ENCODE measurements around the gene LARGE1. TPM values are rescaled to one million over a fixed set of nuclear protein-coding genes. Genes with fewer than 3 reads are reported as not detected.

The LARGE1 gene
- total RNA-seq, 1 experiment from 2014 or later, result 5.2 TPM

- POLR2A ChIA-PET, result no interaction called here
- Mint-ChIP-seq H3K27me3 (ENCODE audit: insufficient read depth, unreplicated experiment) (no peaks in the 10 kb centered on the region), H3K36me3 (ENCODE audit: insufficient read depth, unreplicated experiment) (no peaks in the 10 kb centered on the region), H3K27ac (ENCODE audit: low read depth, unreplicated experiment) (no peak overlapping the region), H3K4me3 (ENCODE audit: unreplicated experiment) (no peak overlapping the region), H3K4me1 (ENCODE audit: insufficient read depth, unreplicated experiment) (peaks cover 6% of the 10 kb centered on the region), H3K9me3 (ENCODE audit: unreplicated experiment) (no peaks in the 10 kb centered on the region)
- TF ChIP-seq CTCF (IDR thresholded peaks at IDR 0.05; ENCODE audit: unreplicated experiment), result no peak
- no peak for DNase-seq (ENCODE audit: unreplicated experiment)
- intact Hi-C loops (cut with micrococcal nuclease), result no loop called here
- BruUV-seq (replicated peaks), result no TSS peak
- CTCF ChIA-PET, result interaction anchor here (1.0 to 1.5 kb wide), 2 partner anchors 15 to 269 kb away, joined by 3 read pairs; no protein-coding TSS in a partner anchor
Measured at GRCh38 chr22:33653532-33654063, 266.7 kb downstream of the LARGE1 start.

- intact Hi-C loops (cut with micrococcal nuclease), result no loop called here
- no peak for DNase-seq (ENCODE audit: unreplicated experiment)
- no peak overlapping the region for H3K4me3 Mint-ChIP-seq (ENCODE audit: unreplicated experiment)
- H3K9me3 Mint-ChIP-seq (ENCODE audit: unreplicated experiment), result no peaks in the 10 kb centered on the region
- TF ChIP-seq CTCF (IDR thresholded peaks at IDR 0.05; ENCODE audit: unreplicated experiment), result no peak
- ChIA-PET POLR2A (no interaction called here), CTCF (interaction anchor here (1.5 kb wide), 1 partner anchor 270 kb away, joined by 3 read pairs; no protein-coding TSS in a partner anchor)
- no peaks in the 10 kb centered on the region for H3K36me3 Mint-ChIP-seq (ENCODE audit: insufficient read depth, unreplicated experiment)
- H3K27ac Mint-ChIP-seq (ENCODE audit: low read depth, unreplicated experiment), result no peak overlapping the region
- peaks cover 6% of the 10 kb centered on the region for H3K4me1 Mint-ChIP-seq (ENCODE audit: insufficient read depth, unreplicated experiment)
- BruUV-seq (replicated peaks), result no TSS peak
- H3K27me3 Mint-ChIP-seq (ENCODE audit: insufficient read depth, unreplicated experiment), result no peaks in the 10 kb centered on the region
Measured at GRCh38 chr22:33652615-33653014, 267.7 kb downstream of the LARGE1 start.

GRCh38 chr22:33650244-33650643 is 270.0 kb downstream of the LARGE1 start:
- BruUV-seq (replicated peaks), result no TSS peak
- CTCF ChIA-PET, result no interaction called here

GRCh38 chr22:33648478-33648877 is 271.8 kb downstream of the LARGE1 start:
- intact Hi-C loops (cut with micrococcal nuclease), result no loop called here
- TF ChIP-seq CTCF (IDR thresholded peaks at IDR 0.05; ENCODE audit: unreplicated experiment), result no peak
- H3K27me3 Mint-ChIP-seq (ENCODE audit: insufficient read depth, unreplicated experiment), result no peaks in the 10 kb centered on the region
- no peak overlapping the region for H3K27ac Mint-ChIP-seq (ENCODE audit: low read depth, unreplicated experiment)
- no peak overlapping the region for H3K4me3 Mint-ChIP-seq (ENCODE audit: unreplicated experiment)
- peaks cover 6% of the 10 kb centered on the region for H3K4me1 Mint-ChIP-seq (ENCODE audit: insufficient read depth, unreplicated experiment)
- no peak for DNase-seq (ENCODE audit: unreplicated experiment)
- POLR2A ChIA-PET, result no interaction called here
- no peaks in the 10 kb centered on the region for H3K36me3 Mint-ChIP-seq (ENCODE audit: insufficient read depth, unreplicated experiment)
- H3K9me3 Mint-ChIP-seq (ENCODE audit: unreplicated experiment), result peaks cover 12% of the 10 kb centered on the region
- CTCF ChIA-PET, result no interaction called here
- BruUV-seq (replicated peaks), result no TSS peak

More at GRCh38 chr22:33650244-33650643, 270.0 kb downstream of the LARGE1 start:
- no peaks in the 10 kb centered on the region for H3K27me3 Mint-ChIP-seq (ENCODE audit: insufficient read depth, unreplicated experiment)
- intact Hi-C loops (cut with micrococcal nuclease), result no loop called here
- DNase-seq (ENCODE audit: unreplicated experiment), result no peak
- H3K27ac Mint-ChIP-seq (ENCODE audit: low read depth, unreplicated experiment), result no peak overlapping the region
- no peaks in the 10 kb centered on the region for H3K36me3 Mint-ChIP-seq (ENCODE audit: insufficient read depth, unreplicated experiment)
- H3K9me3 Mint-ChIP-seq (ENCODE audit: unreplicated experiment), result no peaks in the 10 kb centered on the region
- no peak for TF ChIP-seq CTCF (IDR thresholded peaks at IDR 0.05; ENCODE audit: unreplicated experiment)
- POLR2A ChIA-PET, result no interaction called here
- no peak overlapping the region for H3K4me3 Mint-ChIP-seq (ENCODE audit: unreplicated experiment)
- H3K4me1 Mint-ChIP-seq (ENCODE audit: insufficient read depth, unreplicated experiment), result peaks cover 6% of the 10 kb centered on the region

All from MCF 10A (cell line).